DMS53 (cell line): ENCODE measurements around the gene TRIM2.
"Not testable (repeated sequence)": the region's sequence is repeated elsewhere in the genome, so short reads cannot be mapped to it uniquely, and the experiment has no call there.

Source experiments
- DNase-seq: peaks from one replicate; lab custom pipeline; 2025; lab: John Stamatoyannopoulos, UW

Gene TRIM2

DNA sequence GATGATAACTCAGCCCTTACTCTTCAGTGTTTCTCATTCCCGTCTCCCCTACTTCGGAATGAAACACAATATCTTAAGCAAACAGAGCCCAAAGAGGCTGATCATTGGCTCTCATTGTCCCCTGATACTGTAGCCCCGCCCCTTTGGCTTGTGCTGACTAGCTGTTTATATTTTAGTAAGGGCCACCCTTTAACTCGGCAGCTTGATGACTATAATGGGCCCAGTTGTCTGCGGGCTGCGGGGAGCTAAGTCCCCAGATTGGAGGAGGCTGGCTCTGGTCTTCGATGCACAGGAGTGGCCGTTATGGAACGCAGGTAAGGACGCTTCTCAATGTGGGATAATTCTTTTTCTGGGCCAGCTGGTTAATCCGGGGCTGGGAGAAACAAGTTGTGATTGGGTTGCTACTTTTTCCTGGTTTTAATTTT, at the start of gene TRIM2:
TSS of gene TRIM2 (plus strand) at position 197 of the 425 bp plus-strand sequence. CDS start at position 285, 88 bp downstream.
- DNase-seq, result peak; percentile 86

DNA sequence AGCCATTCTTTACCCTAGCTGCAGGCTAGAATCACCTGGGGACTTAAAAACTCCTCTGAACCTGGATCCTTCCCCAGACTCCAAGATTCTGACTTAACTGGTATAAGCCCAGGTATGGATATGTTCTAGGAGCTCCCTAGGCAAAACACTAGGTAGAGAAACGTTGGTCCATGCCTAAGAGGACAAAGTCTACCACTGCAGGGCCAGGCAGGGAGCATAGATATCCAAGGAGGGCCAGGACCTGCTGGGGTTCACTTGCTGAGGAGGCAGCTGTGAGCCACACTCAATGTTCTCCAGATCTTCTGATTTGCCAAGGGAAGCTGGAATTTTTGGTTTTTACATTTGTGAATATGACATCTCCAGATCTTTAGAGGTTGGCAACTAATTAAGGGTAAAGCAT, 48.6 kb upstream of the TRIM2 start:
- no peak for DNase-seq

DNA sequence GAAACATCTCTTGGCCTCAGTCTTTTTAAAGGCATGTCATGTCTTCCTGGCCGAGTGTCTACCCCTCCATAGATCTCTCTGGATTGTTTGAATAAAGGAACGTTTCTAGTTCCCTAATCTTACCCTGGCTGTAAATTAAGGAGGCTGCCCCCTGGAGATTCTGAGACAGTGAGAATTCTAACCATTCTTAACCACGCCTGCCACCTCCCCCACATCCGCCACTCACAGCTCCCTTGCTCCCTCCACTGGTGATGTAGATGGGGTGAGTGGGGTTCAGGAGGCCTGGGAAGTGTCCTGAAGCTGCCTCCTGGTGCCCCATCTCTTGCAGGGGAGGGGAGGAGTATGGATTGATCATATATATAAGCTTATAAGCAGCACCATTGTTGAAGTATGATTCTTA, 48.0 kb upstream of the TRIM2 start:
- DNase-seq, result no peak

DNA sequence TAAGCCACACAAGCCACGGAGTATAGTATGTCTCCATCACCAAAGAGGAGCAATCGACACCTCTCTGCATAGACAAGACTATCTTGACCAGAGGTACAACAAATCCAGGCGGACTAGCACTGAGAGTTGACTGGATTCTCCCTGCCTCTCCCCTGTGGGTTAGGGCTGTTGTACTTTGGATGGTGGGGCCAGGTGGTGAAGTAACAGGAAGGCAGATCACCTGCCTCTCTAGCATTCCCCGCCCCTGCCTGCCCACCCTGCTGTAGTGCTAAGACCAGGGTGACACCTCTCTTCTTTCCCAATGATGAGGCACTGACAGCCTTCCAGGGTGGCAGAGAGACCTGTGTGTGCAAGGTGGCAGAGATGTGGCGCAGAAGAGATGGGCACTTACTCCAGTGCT, 47.5 kb upstream of the TRIM2 start:
- DNase-seq, result no peak

DNA sequence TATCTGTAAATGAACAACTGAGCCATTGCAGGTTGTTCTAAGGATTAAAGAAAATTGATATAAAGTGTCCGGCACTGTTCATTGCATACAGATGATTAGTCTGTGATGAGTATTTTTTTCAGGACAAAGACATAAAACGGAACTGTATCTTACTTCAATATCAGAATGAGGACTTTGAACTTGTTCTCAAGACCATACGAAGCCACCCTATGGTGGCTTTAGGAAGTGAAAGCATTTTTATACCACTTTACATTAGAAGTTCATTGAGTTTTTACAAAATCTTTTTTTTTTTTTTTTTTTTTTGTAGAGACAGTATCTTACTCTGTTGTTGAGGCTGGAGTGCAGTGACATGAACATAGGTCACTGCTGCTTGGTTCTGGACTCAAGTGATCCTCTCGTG, 45.2 kb upstream of the TRIM2 start:
- DNase-seq, result peak; percentile 4

DNA sequence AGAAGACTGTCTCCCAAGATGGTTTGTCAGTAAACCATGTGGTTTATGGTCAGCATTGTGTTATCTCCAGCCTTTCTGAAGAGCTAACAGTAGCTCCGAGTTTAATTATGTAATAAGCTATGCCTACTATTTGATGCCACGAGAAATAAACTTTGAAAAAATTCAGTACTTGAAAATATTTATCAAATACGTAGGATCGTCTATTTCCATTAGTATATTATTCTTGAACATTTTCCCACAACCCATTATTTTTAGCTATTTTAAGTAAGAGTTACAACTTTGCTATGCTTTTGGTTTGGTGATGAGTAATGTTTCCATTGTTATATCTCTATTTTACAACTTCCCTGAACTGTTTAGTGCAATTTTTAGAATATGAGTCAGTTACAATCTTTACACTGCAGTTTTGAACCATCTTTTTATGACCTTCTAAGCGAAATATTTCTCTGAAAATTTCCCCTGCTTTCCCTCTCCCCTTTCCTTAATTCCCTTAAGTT, 44.5 kb upstream of the TRIM2 start:
- no peak for DNase-seq

DNA sequence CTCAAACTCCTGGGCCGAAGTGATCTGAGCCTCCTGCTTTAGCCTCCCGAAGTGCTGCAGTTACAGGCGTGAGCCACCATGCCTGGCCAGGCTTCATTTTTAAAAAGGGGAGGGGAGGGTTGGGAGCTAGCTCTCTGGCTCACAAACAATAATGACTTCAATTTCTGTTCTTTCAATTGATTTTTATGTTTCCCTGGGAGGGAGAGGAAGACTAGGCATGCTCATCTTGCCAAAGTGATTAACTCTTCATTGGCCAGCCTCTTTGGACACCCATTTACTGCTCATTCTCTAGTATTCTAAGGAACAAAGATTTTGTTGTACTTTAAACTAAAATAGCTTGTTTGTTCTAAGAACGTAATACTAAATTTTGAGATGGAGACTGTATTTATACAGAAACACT, 43.4 kb upstream of the TRIM2 start:
- no peak for DNase-seq

DNA sequence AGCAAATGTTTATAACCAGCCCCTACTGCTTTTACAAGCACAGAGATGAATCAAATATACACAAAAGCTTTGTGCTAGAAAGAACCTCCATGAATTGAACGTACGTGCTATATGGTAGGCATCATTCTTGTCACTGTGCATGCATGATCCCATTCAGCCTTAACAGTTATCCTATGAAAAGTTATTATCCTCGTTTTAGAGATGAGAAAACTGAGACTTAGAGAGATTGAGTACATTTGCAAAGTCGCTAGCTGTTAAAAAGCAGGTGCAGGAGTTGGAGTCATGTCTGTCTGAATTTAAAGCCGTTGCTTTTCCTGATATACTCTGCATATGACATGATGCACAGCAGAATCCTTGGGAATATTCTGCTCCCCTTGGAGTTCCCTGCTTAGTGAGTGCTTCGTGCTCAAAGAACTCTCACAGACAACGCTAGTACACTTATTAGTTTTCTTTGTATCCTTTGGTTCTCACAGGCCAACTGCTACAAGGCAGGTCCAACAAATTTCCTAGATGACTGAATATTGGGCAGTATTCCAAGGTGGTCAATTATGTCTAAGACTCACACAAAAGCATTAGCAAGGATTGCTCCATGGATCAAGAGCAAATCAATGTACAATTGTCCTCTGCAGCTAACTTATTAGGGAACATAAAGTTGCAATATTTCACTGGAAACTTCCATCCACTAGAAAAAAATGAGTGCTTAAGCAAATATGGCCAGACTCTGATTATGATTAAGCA, 42.8 kb upstream of the TRIM2 start:
- DNase-seq, result no peak

DNA sequence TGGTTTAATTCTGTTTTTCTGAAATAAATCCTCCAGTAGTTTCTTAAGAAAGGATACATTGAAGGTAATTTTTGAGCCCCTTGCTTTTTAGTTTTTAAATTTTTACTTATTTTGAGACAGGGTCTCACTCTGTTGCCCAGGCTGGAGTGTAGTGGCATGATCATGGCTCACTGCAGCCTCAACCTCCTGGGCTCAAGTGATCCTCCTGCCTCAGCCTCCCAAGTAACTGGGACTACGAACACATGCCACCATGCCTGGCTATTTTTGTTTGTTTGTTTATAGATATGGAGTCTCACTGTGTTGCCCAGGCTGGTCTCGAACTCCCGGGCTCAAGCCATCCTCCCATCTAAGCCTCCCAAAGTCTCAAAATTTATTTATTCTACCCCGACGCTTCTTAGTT, 39.0 kb upstream of the TRIM2 start:
- not testable (repeated sequence) for DNase-seq

DNA sequence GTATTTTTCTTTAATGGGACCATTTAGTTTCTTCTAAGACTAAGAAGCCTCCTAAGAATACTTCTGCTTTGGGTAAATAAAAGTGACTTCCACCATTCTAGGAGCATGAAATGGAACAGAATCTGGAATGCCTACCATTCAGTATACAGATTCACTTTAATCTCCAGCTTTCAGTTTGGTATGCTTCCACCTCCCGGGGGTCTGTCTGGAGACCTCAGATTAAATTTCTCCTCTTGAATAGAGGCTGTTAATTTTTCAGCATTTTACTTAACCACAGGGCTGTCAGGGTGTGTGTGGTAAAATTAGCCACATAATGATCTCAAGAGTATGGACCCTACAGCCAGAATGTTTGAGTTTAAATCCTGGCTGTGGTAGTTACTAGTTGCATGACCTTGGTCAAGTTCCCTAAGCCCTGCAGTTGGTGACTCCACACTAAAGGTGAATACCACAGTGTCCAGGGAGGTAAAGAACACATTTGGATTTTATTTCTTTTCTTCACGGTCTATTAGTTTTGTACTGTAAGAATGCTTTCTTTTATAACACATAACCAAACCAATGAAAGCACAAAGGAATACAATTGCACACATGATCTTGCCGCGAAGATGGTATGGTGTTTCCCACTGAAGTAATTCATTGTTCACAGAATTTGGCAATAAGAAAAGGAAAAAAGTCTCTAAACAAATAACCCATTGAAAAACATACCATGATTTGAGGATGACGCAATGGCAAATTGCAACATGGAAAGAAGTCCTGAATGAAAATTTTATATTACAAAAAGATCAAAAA, 37.3 kb upstream of the TRIM2 start:
- DNase-seq, result no peak

DNA sequence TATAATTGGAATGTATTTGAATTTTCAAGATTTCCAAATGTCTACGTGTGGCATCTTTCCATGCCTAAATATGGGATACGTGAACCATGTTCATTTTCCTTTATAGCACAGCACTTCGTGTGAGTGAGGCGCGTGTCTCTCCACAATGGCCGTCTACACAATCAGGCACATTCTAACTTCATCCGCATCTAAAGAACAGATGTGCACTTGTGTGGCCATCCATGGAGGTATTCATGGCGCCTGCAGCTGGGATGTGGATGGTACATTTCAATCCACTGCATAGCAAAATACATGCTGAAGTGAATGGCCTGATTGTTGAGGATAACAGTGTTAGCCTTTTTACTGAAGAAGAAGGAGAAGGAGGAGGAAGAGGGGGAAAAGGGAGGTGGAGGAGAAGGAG, 34.5 kb upstream of the TRIM2 start:
- DNase-seq, result no peak

DNA sequence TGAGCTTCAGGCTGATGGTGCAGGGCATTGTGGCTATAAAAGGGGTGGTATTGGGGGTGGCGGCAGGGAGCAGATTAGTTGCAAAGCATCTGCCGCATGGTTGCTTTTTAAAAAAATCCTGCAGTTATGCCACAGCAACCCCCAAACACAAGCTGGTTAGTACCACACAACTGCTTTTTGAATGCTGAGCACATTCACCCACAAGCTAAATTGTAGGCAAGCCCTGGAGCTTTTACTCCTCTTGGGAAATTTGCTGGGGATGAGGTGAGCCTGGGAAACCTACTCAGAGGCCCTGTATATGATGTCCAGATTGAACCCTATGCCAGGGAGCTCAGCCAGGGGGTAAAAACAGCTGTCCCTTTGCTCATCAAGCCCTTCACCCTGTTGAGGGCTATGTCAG, 33.8 kb upstream of the TRIM2 start:
- DNase-seq, result no peak

DNA sequence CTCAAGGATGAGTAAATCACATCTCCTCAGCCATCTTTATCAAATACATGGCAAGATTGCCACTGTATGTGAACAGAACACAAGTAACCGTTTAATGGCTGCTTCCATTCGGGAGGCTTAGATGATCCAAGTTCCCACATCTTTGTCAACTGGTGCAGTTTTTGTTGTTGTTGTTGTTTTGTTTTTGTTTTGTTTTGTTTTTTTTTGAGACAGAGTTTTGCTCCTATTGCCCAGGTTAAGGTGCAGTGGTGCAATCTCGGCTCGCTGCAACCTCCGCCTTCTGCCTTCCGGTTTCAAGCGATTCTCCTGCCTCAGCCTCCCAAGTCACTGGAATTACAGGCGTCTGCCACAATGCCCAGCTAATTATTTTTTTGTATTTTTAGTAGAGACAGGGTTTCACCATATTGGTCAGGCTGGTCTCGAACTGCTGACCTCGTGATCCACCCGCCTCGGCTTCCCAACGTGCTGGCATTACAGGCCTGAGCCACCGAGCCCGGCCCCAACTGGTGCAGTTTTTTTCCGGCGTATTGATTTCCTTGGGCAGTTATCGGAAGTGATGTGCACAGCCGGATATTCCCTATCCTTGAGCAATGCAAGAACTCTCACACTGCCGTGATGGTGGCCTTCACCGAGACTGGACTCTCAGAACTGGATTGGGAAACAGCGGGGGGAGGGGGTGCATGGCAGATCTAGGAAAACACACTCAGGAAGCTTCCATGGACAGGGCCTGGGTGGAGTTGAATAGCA, 29.2 kb upstream of the TRIM2 start:
- DNase-seq, result no peak

DNA sequence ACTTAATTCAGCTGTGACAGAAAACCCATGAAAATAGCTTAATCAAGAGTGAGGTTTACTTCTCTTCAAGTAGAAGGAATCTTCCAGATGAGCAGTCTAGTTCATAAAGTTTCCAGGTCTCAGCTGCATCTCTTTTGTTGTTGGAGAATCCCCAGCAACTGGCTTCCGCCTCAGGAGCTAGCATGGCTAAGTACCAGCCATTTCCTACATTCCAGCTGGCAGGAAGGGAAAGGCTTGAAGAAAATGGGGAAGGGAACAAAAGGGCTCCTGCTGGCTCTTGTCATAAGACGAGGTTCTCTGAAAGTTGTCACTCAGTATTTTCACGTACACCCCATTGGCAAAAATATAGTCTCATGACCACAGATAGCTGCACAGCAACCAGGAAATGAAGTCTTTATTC, 27.3 kb upstream of the TRIM2 start:
- DNase-seq, result no peak

DNA sequence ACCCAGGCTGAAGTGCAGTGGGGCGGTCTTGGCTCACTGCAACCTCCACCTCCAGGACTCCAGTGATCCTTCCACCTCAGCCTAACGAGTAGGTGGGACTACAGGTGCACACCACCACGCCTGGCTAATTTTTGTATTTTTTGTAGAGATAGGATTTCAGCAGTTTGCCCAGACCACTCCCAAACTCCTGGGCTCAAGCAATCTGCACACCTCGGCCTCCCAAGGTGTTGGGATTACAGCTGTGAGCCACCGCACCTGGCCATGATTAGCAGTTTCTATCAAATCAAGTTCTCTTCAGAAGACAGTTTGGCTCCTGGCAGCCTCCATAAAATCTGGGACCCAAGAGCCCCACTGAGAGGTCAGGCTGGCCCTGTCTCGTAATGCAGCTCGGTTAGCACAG, 26.4 kb upstream of the TRIM2 start:
- DNase-seq, result no peak

DNA sequence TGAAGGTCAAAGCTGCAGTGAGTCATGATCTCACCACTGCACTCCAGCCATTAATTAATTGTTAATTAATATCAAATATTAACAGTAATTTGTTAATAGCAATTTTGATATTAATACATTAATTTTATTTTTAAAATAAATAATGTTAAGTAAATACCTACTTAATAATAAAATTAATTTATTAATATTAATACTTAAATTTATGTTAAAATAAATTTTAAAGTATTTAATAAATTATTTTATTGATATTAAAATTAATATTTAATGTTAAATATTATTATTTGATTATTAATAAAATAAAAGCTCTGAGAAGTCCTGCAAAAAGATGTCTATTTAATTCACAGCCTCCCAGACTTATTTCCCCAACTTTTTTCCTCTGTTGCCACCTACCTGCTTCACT, 25.1 kb upstream of the TRIM2 start:
- DNase-seq, result no peak

DNA sequence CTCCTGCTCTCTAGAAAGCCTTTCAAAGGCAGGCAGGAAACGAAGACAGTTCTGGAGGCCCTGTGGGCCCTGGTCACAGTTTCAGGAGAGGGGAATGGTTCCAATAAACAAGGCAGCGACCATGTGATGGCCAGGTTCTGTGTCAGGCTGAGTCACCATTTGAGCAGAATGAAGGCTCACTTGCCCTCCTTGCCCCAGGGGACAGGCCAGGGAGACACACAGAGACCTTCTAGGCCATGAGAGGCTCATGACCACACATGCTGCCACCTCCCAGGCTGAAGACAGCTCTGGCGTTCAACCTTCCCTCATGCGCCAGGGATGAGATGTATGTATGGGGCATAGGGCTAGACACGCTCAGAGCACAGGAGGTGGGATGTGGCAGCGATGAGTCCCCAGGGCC, 22.9 kb upstream of the TRIM2 start:
- no peak for DNase-seq

DNA sequence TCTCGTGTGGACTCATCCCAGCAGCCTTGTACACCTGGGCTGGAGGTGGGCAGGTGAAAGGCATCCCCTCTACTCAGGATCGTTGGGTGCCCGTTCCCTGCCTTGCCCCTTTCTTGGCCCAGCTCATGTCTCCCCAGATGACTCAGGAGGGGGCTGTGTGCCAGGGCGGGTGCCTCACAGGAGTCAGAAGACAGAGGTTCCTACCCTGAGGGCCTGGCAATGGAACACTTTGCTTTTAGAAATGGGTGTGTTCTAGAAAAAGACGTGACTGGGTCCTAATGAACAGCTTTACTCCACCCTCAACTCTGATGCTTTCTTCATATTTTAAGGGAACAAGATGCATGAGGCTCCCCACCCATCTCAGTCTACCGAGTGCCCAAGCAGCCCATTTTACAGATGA, 22.5 kb upstream of the TRIM2 start:
- no peak for DNase-seq

DNA sequence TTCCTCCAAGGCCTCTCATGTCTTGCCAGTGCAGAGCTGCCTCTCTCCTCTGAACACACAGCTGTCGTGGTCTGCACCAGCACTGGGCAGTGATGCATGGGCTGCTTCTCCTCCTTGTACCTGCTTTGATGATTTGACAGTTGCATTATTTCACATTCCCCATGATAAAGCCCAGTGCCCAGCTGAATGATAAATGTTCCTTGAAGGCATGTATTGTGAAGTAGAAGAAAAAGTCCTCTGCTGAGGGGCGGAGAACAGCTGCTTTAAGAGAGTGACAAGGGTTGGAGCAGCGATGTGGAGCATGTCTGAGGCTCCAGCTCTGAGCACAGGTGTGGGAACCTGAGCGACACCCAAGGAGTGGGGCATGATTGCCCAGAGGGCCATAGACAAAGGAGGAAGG, 21.1 kb upstream of the TRIM2 start:
- no peak for DNase-seq

DNA sequence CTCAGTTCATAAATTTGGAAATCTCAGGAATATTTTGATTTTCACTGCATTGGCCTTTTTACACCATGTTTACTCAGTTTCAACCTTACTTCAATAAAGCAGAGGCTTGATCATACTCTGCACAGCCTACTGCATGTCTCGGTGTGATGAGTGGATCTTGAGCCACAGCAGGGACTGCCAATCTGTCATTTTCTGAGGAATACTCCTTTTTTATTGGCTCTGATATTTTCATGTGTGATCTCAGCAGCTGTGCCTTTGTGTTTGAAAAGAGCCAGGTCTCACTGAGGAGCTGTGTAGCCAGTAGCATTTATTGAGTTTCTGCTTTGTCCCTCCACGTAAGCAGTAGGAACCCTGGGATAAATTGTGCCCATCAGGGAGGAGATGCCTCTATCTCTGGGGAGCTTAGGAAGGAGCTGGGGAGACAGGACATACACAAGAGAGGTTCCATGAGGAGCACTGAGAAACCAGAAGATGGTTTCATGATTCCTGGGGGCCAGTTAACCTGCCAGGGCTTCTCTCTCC, 18.9 kb upstream of the TRIM2 start:
- no peak for DNase-seq

DNA sequence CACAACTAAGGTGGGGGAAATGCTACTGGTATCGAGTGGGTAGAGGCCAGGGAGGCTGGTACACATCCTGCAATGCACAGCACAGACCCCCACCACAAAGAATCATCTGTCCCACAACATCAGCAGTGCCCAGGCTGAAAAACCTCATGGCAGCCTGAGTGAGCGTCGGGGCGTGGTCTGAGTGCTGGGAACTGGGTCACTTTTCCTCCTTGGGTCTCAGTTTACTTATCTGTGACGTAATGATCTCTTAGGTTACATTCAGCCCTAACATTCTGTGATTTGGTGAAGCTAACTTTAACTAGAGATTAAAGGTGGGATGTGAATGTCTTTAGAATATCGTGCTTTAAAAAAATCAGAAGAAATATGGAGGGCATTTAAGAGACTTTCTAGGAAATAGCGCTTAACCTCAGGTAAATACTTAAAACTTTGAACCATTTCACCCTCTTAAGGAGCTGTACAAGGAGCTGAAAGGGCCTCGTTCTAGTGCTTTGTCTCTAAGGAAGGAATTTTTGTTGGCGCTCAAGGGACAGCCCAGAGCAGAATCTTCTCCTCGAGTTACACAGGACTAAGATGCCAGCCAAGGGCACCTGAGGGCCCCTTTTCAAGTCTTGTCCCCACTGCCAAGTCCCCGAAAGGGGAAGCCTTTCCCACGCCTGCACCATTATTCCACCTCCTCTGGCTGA, 18.1 kb upstream of the TRIM2 start:
- no peak for DNase-seq
